C1 segment of cervical spinal cord (tissue), 14 donors: Measurements from ENCODE around the gene NTF4.
A peak's percentile ranks its signal among the peaks of the same experiment; 100 is the strongest.

ENCODE experiments used
- DNase-seq, 14 donors: peaks; one replicate each; lab custom pipeline; 2025; lab: John Stamatoyannopoulos, UW

Gene NTF4

GRCh38 chr19:49064768-49065611, at the start of gene NTF4:
Gene NTF4 (minus strand): TSS chr19:49064818. CDS start chr19:49061997, 2,821 bp downstream.
- DNase-seq = no peak

DNA sequence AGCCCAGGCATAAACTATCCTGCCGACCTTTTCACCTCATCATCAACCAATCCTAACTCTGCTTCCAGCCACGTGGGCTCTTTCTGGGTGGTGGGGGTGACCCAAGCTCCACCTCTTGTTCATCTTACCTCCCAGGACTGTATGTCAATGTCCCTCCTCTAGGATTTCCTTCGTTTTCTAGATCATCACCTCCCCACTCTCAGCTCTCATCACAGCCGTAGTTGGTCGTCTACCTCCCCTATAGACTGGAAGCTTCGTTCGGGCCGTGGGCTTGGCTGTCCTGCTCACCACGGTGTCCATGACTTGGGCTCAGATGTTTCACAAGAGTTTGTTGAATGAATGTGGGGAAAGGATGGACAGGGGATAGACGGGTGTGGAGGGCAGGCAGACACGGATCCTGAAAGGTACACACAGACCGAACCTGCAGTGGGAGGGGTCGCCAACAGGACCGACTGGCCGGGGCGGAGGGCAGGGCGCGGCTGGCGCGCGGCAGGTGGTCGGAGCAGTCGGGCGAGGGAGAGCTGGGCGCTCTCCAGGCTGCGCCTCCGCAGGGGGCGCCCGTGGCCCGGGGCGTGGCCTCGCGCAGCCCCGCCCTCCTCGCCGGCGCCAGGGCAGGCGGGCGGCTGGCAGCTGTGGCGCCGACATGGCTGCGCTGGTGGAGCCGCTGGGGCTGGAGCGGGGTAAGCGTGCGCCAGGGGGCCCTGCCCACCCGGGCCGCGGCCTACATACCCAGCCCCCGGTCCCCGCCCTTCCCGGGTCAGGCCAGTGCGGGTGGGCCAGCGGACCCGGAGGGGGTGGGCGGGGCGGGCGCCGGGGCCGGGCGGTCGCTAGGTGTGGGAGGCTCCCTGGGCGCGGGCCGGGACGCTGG, 49.4 kb upstream of the NTF4 start, which contains the start of gene LIN7B:
Gene LIN7B, plus strand, starts transcription at position 609 of the 868 bp plus-strand sequence. Its CDS starts 35 bp downstream, at position 644.
- peak in 12 of 14 donors; percentile 12 to 77 (median 49) for DNase-seq

GRCh38 chr19:49111218-49111998, 46.8 kb upstream of the NTF4 start:
- no peak for DNase-seq

DNA sequence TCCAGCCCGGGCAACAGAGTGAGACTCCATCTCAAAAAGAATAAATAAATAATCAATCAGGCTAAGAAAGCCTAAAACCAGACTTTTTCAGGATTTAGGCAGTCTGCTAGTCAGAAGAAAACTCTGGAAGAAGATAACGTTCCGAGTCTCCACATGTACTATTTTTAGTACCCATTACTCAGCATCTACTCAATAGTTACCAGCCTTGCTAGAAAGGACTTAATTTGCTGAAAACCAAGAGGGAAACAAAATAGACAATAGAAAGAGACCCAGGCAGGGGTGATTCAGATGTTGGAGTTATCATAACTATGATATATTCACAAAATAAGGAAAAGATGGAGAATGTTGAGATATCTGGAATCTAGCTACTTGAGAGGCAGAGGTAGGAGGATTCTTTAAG, 45.9 kb upstream of the NTF4 start:
- no peak for DNase-seq

- DNase-seq = no peak
Measured at GRCh38 chr19:49109569-49110233, 45.1 kb upstream of the NTF4 start.

- no peak for DNase-seq
Measured at GRCh38 chr19:49109051-49109450, 44.4 kb upstream of the NTF4 start.

DNA sequence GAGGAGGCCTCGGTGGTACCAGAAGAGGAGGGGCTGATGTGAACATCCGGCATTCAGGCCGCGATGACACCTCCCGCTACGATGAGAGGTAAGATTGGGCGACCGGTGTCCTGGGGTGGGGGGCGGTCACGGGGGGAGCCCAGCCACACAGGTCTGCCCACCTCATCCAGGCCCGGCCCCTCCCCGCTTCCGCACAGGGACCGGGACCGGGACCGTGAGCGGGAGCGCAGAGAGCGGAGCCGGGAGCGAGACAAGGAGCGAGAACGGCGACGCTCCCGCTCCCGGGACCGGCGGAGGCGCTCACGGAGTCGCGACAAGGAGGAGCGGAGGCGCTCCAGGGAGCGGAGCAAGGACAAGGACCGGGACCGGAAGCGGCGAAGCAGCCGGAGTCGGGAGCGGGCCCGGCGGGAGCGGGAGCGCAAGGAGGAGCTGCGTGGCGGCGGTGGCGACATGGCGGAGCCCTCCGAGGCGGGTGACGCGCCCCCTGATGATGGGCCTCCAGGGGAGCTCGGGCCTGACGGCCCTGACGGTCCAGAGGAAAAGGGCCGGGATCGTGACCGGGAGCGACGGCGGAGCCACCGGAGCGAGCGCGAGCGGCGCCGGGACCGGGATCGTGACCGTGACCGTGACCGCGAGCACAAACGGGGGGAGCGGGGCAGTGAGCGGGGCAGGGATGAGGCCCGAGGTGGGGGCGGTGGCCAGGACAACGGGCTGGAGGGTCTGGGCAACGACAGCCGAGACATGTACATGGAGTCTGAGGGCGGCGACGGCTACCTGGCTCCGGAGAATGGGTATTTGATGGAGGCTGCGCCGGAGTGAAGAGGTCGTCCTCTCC, 43.2 kb upstream of the NTF4 start:
- no peak for DNase-seq

GRCh38 chr19:49106648-49107135, 42.1 kb upstream of the NTF4 start:
- DNase-seq = peak in 5 of 14 donors; percentile 6 to 48 (median 10)

- DNase-seq = no peak
Measured at GRCh38 chr19:49104229-49104864, 39.7 kb upstream of the NTF4 start.

DNA sequence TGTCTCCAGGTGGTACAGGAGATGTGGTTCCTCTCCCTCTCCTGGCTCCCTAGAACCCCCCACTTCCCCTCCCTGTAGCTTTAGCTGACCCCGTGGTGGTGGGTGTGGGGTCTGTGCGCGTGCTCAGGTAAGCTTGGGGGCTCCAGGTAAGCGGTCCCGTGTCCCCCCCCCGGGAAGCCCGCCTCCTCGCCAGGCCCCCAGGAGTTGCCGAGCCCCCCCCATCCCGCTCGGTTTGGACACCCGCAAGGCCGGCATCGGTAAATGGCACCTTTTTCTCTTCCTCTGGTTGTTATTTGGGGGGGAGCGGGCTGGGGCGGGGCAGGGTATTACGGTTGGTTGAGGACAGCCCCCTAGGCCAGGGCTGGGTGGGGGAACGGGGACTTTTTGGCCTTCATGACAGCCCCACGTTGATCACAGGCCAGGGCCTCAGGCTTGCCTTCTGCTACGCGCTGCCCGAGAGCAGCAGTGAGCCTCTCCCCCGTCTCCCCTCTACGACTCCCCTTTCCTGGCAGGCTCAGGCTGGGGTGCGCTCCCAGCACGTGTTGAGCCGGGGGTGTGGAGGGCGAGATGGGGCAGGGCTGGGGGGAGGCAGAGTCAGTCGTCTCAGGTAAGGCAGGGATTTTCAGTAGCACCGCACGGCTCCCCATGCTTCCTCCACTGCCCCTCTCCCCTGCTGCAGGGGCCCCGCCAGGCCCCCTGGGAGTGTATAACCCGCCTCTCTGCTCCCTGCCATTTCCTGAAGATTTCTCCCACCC, 38.9 kb upstream of the NTF4 start:
- no peak for DNase-seq

DNA sequence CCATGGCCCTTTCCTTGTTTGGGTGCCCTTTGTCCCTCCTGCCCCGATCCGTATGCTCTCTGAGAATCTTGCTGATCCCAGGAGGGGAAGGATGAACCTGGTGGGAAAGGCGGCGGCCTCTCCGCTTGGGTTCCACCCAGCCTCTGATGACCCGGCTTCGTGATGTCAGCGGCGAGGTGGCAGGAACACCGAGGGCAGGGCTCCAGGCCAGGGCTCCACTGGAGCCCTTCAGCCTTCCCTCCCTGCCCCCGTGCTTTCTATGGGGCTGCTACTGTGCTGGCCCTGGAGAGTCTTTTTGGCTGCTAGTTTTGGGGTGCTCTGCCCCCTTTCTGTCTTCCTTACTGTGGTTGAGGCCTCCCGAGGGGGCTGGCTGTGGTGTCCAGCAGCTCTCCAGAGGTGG, 37.7 kb upstream of the NTF4 start:
- no peak for DNase-seq

GRCh38 chr19:49101160-49101559, 36.5 kb upstream of the NTF4 start:
- no peak for DNase-seq

DNA sequence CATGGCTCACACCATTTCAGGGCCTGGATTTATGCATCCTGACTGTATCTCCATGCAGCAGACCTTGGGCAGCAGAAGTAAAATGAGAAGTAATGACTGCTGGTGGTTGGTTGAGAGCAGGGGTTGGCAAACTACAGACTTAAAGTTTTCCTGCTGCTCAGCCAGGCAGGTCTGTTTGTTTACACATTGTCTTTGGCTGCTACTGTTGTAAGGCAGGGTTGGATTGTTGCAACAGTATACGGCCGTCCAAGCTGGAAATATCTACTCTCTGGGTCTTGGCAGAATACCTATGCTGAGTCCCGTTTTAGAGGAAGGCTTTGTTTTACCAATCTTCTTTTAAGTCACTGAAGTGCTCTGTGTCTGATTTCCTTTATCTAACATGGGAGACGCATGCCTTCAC, 34.2 kb upstream of the NTF4 start:
- DNase-seq = no peak

DNA sequence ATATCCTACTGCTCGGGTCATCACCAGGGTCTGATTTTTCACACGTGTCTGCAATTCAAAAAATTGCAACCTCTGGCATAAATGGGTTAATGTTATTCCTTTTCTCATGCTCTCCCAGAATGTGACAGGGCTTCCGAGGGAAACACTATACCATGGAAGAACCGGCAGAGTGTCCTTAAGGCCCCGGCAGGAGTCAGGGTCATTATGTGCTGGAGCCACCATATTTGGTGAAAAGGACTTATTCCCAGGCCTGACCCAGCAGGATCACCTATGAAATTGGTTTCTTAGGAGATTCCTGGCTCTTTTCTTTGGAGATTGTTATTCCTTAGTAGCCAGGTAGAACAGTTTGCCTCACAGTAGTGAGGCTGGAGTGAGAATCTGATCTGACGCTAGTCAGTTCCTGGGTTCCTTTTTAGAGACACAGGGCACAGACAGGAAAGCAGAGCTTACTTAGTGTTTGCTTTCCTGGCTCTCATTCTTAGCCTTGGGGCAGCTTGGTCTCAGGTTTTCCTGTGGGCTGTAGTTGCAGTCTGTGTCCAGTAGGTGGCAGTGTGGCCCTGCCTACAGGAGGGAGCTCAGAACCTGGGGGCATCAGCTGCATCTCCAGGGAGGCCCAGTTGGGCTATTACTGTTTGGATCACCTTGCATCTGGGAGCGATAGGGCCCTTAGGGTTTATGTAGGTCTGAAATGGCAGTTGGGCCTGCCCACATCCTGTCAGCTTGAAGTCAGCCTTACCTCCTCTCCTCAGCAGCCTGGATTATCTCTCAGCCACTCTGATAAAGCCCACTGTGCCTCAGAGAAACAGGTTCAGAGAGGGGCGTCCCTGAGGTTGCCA, 33.1 kb upstream of the NTF4 start:
- DNase-seq = peak in 12 of 14 donors; percentile 8 to 54 (median 36)

GRCh38 chr19:49094505-49095482, 30.2 kb upstream of the NTF4 start:
- DNase-seq = peak in 8 of 14 donors; percentile 17 to 55 (median 38)

DNA sequence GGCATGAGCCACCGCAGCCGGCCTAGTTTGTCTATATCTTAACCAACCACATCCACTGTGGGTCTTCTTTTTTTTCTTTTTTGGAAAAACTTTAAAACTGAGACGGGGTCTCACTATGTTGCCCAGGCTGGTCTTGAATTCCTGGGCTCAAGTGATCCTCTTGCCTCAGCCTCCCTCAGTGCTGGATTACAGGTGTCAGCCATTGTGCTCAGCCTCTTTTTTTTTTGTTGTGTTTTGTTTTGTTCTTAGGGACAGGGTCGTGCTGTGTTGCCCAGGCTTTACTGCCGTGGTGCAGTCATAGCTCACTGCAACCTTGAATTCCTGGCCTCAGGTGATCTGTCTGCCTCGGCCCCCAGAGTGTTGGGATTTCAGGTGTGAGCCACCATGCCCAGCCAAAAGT, 28.1 kb upstream of the NTF4 start:
- DNase-seq = no peak
